ENCODE measurements around the gene COG5.

GRCh38 chr7:107179326-107180164 is 384.2 kb downstream of the COG5 start:
- TF ChIP-seq ZNF274 (IDR thresholded peaks at IDR 0.05; ENCODE audit: low read depth, low read length) (no peak), YY1 (IDR thresholded peaks at IDR 0.05; ENCODE audit: insufficient read depth, insufficient read length) (no peak), SUZ12 (IDR thresholded peaks at IDR 0.05; ENCODE audit: extremely low read depth, insufficient read depth, insufficient read length) (no peak)

Measured in NT2/D1 (cell line).